Measurements from ENCODE around the gene HIVEP1.

HIVEP1 gene

GRCh38 chr6:12208673-12209072 lies 196.6 kb downstream of the HIVEP1 start:
- no peak for DNase-seq (ENCODE audit: low spot score)

More at GRCh38 chr6:12208673-12209072, 196.6 kb downstream of the HIVEP1 start:
- in situ Hi-C loops (cut with MboI; ENCODE audit: low sequenced_read_pairs, unreplicated experiment): no loop called here
- no peak for TF ChIP-seq CTCF (IDR thresholded peaks at IDR 0.05; ENCODE audit: borderline replicate concordance, control extremely low read depth, extremely low read depth, insufficient read depth, missing control alignments)
